GM21619 (cell line): Measurements from ENCODE around the gene AEBP1.

Source experiments
- ATAC-seq: cut with Tn5 transposase; IDR thresholded peaks from one replicate; pipeline ENCODE4 v1.9.1; 2021; ENCODE audit not compliant: unreplicated experiment

Gene AEBP1

GRCh38 chr7:44139311-44140010, 35.3 kb downstream of the AEBP1 start:
- ATAC-seq: no peak

GRCh38 chr7:44140341-44140740, 36.2 kb downstream of the AEBP1 start:
- no peak for ATAC-seq

- no peak for ATAC-seq
These were observed 37.2 kb downstream of the AEBP1 start, which contains the start of gene MYL7 for GRCh38 chr7:44141221-44141850. TSS of gene MYL7 (minus strand) at chr7:44141332. CDS start at chr7:44141305, 27 bp downstream.

GRCh38 chr7:44142028-44142427, 37.9 kb downstream of the AEBP1 start:
- no peak for ATAC-seq

GRCh38 chr7:44143646-44144250, 39.6 kb downstream of the AEBP1 start:
- no peak for ATAC-seq

- no peak for ATAC-seq
These were observed 40.4 kb downstream of the AEBP1 start for GRCh38 chr7:44144426-44144967.

GRCh38 chr7:44144968-44145478, 40.9 kb downstream of the AEBP1 start:
- no peak for ATAC-seq

- ATAC-seq: no peak
These were observed 41.4 kb downstream of the AEBP1 start for GRCh38 chr7:44145479-44145968.

GRCh38 chr7:44145969-44146911, 42.1 kb downstream of the AEBP1 start:
- ATAC-seq: no peak

- no peak for ATAC-seq
These were observed 43.2 kb downstream of the AEBP1 start for GRCh38 chr7:44147026-44147991.

- no peak for ATAC-seq
These were observed 44.0 kb downstream of the AEBP1 start for GRCh38 chr7:44148166-44148565.

- ATAC-seq: no peak
These were observed 44.9 kb downstream of the AEBP1 start for GRCh38 chr7:44148961-44149536.

GRCh38 chr7:44149571-44150465, 45.7 kb downstream of the AEBP1 start:
- ATAC-seq: no peak

GRCh38 chr7:44150466-44150832, 46.3 kb downstream of the AEBP1 start:
- ATAC-seq: peak; percentile 54

- ATAC-seq: no peak
These were observed 47.1 kb downstream of the AEBP1 start for GRCh38 chr7:44150966-44151941.

- ATAC-seq: no peak
These were observed 47.8 kb downstream of the AEBP1 start for GRCh38 chr7:44151956-44152355.
